ENCODE results near the gene MTARC1. TPM values are rescaled to one million over a fixed set of nuclear protein-coding genes. Genes with fewer than 3 reads are reported as not detected.

Gene MTARC1
- total RNA-seq, 4 donors from 2014 or later, result 76.4 to 291 (median 196) TPM

Other genes with a start within 250 kb of the MTARC1 start
- gene C1orf115, start 96.5 kb upstream of the MTARC1 start, total RNA-seq, result 10 to 100 TPM; 29.5 to 63.9 (median 36.1) TPM
- gene MTARC2, start 38.6 kb upstream of the MTARC1 start, total RNA-seq, result 10 to 100 TPM; 20.2 to 26.0 (median 21.1) TPM
- gene HLX, start 92.5 kb downstream of the MTARC1 start, total RNA-seq, result 10 to 100 TPM; 11.9 to 26.8 (median 16.4) TPM

Data from subcutaneous adipose tissue (tissue), 4 donors.